HG03025 (cell line): ENCODE measurements around the gene MUC21.
"Not testable (repeated sequence)": the region's sequence is repeated elsewhere in the genome, so short reads cannot be mapped to it uniquely, and the experiment has no call there.

Experiments used
- ATAC-seq: cut with Tn5 transposase; IDR thresholded peaks from one replicate; pipeline ENCODE4 v1.9.1; 2021; ENCODE audit warnings: mild to moderate bottlenecking, moderate library complexity; ENCODE audit not compliant: unreplicated experiment, low FRiP score

The MUC21 gene

GRCh38 chr6:30966154-30966553 lies 17.4 kb upstream of the MUC21 start:
- no peak for ATAC-seq

GRCh38 chr6:30969171-30969570 lies 14.3 kb upstream of the MUC21 start:
- not testable (repeated sequence) for ATAC-seq

GRCh38 chr6:30970946-30971345 lies 12.6 kb upstream of the MUC21 start:
- ATAC-seq, result no peak

GRCh38 chr6:30972816-30973215 lies 10.7 kb upstream of the MUC21 start:
- no peak for ATAC-seq

GRCh38 chr6:30974490-30975252 lies 8.8 kb upstream of the MUC21 start:
- ATAC-seq, result no peak

GRCh38 chr6:30979141-30979540 lies 4.4 kb upstream of the MUC21 start:
- ATAC-seq, result no peak

- ATAC-seq, result no peak
Measured at GRCh38 chr6:30979690-30980089, 3.8 kb upstream of the MUC21 start.

- no peak for ATAC-seq
Measured at GRCh38 chr6:30981942-30982772, 1.4 kb upstream of the MUC21 start.

- ATAC-seq, result no peak
Measured at GRCh38 chr6:30985490-30985889, 2.0 kb downstream of the MUC21 start.

GRCh38 chr6:30987304-30987703 lies 3.8 kb downstream of the MUC21 start:
- ATAC-seq, result no peak

GRCh38 chr6:30988209-30988825 lies 4.8 kb downstream of the MUC21 start:
- no peak for ATAC-seq

- no peak for ATAC-seq
Measured at GRCh38 chr6:30990422-30991086, 7.0 kb downstream of the MUC21 start.

GRCh38 chr6:30991891-30992290 lies 8.4 kb downstream of the MUC21 start:
- ATAC-seq, result no peak

- ATAC-seq, result no peak
Measured at GRCh38 chr6:30997301-30997700, 13.8 kb downstream of the MUC21 start.

GRCh38 chr6:30998785-30999184 lies 15.3 kb downstream of the MUC21 start:
- no peak for ATAC-seq

GRCh38 chr6:31000067-31000860 lies 16.7 kb downstream of the MUC21 start:
- not testable (repeated sequence) for ATAC-seq

GRCh38 chr6:31001281-31001888 lies 17.9 kb downstream of the MUC21 start:
- no peak for ATAC-seq

GRCh38 chr6:31002471-31002870 lies 19.0 kb downstream of the MUC21 start:
- ATAC-seq, result no peak

- ATAC-seq, result no peak
Measured at GRCh38 chr6:31004794-31005193, 21.3 kb downstream of the MUC21 start.
